GM04503 (cell line): Measurements from ENCODE around the gene SLC6A8.

ENCODE experiments used
- DNase-seq: peaks from one replicate; pipeline ENCODE4 v3.0.0-alpha.2; 2012; ENCODE audit warnings: low read depth

Gene SLC6A8

DNA sequence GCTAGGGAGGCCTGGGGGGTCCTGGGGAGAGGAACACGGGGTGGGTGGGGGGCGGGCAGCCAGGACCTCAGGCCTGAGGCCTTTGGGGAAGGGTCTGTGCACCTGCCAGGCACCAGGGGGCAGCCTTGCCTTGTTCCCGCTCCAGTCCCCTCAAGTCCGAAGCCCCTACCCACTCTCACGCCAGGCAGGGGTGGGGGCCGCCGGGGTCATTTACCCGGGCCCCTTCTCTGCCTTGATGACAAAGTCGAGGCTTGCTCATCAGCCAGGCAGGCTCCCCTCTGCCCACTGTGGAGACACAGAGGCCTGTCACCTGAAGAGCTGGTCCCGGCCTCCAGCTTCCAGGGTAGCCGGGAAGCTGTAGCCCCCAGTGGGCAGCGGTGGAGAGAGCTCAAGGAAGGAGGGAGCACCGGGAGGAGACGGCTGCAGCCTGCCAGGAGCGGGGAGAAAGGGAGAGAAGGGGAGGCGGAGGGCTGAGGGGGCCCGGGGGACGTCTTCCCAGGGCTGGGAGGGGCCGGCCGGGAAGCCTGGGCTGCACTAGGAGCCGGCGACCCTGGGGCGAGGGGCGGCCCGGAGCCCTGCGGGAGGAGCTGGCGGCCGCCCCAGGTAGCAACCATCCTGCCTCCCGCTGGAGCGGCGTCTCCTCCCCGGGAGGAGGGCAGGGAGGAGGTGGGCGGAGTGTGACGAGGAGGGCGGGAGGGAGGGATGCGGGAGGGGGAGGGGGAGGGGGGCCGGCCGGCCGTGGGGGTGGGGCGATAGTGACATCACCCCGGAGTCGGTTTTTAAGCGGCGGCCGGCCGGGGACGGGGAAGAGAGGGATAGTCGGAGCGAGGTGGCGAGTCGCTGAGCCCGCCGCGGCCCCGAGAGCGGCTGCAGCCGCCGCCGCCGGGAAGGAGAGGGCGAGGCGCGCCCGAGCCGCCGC lies at the start of gene SLC6A8:
SLC6A8 (plus strand) TSS at position 806 of the 919 bp plus-strand sequence. CDS start 649 bp downstream, outside the sequence.
- no peak for DNase-seq

DNA sequence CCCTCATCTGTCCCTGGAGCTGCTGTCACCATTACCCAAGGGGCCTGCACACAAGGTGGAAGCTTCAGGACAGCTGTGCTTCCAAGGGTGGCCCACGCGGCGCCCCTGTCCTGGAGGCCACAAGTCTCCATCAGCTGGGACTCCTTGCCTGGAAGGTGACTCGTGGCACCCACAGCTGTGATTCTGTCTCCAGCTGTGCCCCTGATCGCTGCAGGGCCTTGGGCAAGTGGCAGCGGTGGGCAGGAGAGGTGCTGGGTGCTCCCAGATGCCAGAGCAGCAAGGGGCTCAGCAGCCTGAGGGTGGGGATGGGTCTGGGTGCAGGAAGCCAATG lies 49.7 kb upstream of the SLC6A8 start:
- no peak for DNase-seq

DNA sequence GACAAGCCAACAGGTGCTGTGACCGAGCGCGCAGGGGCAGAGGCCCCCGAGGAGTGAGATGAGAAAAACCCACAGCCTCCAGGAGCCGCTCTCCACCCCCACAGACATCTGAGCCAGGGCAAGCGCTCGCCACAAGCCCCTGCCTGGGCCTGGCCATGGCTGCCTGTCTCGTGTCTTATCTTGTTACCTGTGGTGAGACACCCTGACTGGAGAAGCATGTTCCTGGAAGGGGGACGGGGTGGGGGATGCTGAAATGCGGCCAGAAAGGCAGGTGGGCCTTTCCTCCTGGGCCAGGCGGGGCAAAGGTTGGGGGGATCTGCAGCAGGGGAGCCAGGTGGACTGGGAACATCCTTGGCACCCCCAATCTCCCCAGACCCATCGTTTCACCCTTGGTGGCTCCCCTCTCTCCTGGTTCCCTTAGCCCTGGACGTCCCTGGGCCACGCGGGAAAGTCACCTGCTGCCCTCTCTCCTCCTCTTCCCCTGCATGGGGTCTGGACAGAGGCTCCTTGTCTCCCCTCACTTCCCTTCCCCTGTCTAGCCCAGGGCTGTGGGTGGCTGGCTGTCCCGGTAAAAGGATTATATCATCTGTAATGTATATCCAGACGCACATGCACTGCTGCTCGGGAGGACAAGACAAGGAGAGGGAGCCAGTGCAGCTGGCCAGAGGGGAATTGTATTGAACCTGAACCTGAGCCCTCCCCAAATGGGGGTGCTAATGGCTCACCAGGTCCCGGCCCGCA lies 49.1 kb upstream of the SLC6A8 start:
- no peak for DNase-seq

DNA sequence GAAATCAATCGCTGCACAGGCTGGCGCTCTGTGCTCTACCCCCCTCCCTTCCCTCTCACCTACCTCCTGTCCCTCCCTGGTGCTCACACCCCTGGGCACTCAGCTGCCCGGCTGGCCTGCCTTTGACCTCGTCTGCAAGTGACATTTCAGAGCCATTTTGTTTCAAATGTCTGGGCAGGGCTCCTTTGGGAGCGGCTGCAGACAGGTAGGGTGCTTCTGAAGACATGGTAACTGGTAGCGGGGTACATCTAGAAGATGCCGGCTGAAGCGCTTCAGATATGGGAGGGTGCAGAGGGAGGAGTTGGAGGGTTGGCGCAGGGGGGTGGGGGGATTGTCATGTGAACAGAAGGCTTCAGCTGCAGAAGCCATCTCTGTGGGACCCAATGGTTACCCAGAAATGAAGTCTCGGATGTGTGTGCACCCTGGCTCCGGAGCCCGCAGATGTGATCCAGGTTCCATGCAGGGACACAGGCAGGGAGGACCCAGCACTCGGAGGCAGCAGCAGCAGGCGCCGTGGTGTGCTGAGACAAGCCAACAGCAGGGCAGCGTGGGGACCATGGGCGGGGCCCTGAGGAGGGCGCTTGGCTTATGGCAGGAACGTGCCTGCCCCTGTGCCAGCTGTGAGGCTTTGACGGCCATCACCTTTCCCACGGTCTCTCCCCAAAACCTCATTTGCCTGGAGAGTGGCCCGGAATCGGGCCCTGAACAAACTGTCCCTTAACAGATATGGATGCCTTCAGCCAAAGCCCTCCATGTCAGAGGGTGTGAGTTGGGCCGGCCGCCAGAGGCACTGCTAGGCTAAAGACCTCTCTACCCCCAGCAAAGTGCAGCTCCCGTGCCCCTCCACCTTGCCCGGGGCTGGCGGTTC lies 48.3 kb upstream of the SLC6A8 start:
- no peak for DNase-seq

- DNase-seq, result no peak
Observed at GRCh38 chrX:153640045-153640686, 47.6 kb upstream of the SLC6A8 start.

DNA sequence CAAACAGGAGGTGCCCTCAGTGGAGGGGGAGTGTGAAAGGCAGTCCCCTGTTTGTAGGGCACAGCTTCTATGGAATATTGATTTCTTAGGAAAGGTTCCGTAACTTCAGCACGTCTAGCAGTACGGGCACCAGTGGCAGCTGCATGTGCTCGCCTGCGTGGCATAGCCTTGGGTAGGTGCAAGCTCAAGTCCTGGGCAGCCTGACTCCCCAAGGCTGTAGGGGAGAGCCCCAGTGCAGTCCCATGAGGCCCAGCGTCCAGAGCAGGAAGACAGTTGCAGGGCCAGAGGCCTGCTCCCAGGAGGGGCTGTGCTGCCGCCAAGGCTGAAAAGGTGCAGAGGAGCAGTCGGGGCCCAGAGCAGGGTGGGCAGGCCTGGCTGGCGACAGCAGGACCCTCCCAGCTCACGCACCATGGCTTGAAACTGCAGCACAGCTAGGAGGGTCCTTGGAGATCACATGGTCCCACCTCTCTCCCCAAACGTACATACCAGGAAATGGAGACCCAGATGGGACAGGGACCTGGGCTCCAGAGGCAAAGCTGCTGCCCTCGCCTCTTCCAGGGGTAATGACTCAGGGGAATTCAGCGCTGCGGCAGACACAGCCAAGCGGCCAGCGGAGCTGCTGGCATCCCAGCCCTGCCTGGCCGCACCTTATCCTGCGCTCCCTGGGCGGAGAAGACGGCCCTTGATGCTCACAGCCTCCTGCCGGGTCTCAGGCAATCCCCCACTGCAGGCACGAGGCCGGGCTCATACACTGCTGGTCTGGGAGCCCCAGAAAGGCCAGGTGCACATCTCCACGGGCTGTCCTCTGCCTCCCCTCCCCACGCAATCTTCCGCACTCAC lies 46.8 kb upstream of the SLC6A8 start:
- no peak for DNase-seq

- no peak for DNase-seq
Observed at GRCh38 chrX:153641627-153642026, 46.1 kb upstream of the SLC6A8 start.

DNA sequence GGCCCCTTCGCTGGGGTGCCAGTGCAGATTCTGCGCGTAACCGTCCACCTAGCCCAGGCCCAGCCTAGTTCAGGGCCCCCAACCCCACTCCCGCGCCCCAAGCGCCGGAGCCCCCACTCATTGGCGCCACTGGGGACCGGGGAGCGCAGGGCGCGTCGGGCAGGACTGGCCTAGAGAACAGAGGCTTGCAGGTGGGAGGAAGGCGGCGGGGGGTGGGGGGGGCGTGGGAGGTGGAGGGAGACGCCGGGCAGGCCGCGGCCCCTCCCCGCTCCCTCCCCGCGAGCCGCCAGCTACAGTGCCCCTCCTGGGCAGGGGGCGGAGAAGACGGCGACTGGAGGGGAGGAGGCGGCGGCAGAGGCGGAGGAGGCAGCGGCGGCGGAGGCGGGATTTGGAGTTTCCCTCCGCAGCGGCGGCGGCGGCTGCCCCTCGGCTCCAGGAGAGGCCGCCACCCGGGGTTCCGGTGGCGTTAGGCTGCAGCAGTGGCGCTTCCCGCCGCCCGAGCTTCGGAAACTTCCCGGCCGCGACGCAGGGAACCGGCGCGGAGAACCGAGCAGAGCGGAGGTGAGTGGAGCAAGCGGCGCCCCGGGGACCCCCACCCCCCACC lies 45.6 kb upstream of the SLC6A8 start:
- DNase-seq, result no peak

GRCh38 chrX:153642655-153643430 lies 44.9 kb upstream of the SLC6A8 start:
- DNase-seq, result no peak

DNA sequence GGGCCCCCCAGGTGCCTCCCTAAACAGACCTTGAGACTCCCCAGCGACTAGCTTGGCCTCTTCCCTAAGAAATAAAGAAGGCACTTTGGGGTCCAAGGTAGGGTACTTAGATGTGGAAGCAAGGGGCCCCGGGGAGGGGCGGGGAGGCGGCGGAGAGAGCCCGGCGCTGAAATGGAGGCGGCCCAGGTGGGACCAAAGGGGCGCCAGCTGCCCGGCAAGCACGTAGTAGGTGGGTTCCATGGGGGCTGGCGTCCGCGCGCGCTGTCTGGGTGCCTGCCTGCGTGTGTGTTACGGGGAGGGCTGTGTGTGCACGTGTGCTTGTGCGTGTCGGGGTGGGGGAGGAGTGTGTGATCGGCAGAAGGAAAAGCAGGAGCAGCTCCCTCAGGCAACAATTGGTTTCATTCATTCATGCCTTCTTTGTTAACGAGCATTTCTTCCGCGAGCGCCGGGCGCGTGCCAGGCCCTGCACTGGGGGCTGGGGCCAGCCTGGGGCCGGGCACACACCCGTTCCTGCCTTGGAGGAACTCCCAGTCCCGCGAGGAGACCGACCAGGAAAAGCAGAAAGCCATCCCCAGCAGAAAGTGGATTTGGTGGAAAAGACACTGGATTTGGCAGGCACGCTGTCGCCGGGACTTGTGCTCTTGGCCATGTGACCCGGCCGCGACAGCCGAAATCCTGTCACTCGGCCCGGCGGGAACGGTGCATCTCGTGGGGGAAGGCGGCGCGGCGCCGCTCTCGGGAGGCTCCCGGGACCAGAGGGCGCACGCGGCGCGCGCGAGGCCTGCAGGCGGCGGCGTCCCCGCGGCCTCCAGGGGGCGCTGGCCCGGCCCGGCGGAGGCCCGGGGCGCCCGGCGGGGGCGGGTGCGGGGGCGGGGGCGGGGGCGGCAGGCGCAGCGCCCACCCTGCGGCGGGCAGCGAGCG lies 44.0 kb upstream of the SLC6A8 start:
- DNase-seq, result no peak

DNA sequence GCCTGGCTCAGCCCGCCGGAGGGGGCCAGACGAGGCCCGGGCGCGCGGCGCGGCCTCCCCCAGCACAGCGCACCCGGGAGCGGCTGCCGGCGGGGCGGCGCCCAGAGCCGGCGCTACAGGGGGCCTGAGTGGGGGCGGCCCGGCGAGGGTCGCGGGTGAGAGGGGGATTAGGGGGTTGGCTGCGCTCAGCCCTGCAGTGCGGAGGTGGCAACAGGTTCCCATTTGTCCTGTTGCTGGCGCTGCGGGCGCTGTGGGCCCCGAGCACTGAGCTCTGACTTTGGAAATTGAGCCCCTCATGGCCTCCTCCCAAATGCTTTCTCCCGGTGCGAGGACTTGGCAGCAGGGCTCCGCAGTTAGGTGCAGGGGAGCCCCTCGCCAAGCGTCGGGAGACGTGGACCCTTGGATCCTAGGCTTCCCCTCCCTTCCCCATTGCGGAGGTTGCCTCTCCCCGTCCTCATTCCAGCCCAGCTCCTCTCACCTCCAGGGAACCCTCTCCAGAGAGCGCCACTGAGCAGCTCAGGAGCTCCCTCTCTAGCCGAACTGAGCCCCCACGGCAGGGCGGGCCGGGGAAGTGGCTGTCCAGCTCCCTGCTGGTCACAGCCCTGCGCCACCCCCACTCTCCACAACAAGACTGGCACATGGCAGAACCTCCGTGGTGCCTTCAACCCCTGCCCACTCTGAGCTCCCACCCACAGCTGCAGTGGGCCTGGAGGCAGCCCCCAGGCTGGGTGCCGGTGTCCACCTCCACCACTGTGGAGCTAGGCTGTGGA lies 43.2 kb upstream of the SLC6A8 start:
- no peak for DNase-seq

DNA sequence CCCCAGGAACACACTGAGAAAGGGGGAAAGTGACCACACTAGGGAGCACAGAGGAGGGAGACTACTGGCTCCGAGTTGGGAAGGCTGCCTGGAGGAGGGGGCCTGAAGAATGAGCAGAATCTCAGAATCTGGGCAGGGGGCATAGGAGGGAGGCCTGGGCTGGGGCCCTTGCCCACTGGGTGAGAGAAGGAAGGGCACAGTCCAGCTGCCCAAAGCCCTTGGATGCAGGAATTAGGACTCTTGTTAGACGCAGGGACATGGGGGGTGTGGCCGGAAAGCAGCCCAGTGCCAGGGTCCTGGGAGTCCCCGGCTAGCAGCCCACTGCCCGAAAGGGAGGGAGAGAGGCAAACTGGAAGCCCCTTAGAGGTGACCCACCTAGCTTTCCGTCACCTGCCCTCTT lies 42.6 kb upstream of the SLC6A8 start:
- no peak for DNase-seq

DNA sequence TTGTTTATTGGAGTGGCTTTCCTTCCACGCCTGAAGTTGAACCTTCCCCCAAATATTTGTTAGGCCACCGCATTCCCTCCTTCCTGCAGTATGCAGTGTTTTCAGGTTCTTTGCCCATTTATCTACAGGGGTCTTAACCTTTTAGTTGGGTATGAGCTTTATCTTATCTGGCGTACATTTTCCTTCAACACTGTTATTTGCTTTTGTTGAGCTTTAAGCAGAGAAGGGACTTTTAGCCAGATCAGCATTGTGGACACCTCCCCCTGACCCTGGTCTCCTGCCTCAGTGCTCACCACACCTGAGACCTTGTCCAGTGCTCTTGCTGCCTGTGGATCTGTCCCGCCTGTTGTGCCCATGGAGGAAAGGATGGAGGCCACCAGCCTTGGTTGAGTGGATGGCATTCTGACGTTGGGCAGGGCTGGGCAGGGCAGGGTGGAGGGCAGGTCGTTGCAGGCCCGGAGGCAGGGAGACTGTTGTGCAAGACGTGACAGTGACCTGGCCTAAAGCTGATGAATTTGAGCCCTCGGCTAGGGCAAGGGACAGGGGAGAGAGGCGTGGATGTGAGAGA lies 41.7 kb upstream of the SLC6A8 start:
- DNase-seq, result no peak

DNA sequence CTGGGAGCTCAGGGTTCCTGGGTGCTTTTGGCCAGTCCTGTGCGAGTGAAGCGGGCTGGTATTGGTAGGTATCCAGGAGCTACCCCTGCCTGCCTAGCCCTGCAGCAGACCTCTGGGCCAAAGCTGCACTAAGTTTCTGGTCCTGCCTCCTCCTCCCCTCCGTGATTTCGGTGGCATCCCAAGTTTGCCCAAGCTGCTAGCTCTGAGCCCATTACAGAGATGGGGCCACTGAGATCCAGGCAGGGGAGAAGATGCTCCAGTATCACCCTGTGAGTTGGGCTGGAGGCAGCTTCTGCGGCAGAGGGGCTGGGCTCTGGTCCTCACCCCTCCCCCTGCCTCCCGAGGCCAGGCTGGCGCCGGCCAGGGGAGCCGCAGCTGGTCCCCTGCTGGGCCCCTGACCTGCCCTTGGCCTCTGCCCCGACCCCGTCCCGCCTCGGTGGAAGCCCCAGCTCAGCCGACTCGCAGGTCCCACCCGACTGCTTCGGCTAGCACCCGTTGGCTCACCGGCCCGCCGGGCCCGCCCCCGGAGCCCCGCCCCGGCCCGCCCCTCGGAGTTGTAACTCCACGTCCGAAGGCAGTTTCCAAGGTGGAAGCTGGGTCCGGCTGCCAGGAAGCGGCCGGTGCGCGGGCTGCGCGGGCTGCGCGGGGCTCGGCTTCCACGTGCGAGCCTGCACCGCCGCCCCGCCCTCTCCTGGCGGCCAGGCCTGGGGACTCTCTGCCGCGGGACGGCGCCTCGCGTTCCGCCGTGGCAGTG lies 40.9 kb upstream of the SLC6A8 start, which contains the start of gene DUSP9:
DUSP9 (plus strand) TSS at position 584 of the 754 bp plus-strand sequence. CDS start 751 bp downstream, outside the sequence.
- DNase-seq, result no peak

GRCh38 chrX:153647461-153648357 lies 40.0 kb upstream of the SLC6A8 start:
- no peak for DNase-seq
